Activated naive CD8-positive, alpha-beta T cell treated with anti-CD3 and anti-CD28 coated beads, Interleukin-2, amount 50 U/mL, for 16 hours (primary cell): ENCODE data around the gene POLR3A.

Source experiments
- DNase-seq: peaks from one replicate; pipeline ENCODE4 v3.0.0-alpha.2; 2020; ENCODE audit warnings: low read depth, low spot score

Gene POLR3A

GRCh38 chr10:77978360-77978759, 51.0 kb downstream of the POLR3A start:
- no peak for DNase-seq

GRCh38 chr10:77977934-77978333, 51.4 kb downstream of the POLR3A start:
- no peak for DNase-seq

GRCh38 chr10:77977016-77977415, 52.3 kb downstream of the POLR3A start:
- DNase-seq, result no peak

GRCh38 chr10:77975086-77975666, 54.1 kb downstream of the POLR3A start:
- DNase-seq, result no peak

DNA sequence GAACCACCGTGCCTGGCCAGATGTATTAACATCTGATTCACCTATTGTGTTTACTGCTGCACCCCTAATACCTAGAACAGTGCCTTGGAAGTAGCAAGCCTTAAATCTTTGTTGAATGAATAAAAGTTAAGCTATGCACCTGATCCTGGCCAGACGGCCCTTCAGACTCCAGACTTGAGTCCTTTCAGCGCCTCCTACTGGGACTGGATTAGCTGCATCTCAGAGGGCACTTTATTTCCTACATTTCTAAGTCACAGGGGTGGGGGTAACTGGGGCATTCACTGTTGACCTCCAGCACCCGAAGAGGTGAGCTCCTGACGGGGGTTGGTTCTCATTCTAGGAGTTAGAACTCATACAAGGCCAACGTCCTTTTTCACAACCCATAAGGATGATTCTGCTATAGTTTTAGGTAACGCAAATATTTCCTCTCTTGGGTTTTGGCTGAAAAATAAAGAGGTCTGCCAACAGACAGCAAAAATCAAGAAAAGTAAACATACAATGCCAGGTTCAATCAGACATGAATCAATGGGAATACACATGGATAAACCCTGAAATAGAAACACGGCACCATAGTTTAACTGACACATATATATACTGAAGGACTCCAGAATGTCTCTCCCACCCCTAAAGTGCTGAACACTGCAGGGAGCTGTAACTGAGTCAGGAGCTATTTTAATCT, 54.8 kb downstream of the POLR3A start:
- no peak for DNase-seq

DNA sequence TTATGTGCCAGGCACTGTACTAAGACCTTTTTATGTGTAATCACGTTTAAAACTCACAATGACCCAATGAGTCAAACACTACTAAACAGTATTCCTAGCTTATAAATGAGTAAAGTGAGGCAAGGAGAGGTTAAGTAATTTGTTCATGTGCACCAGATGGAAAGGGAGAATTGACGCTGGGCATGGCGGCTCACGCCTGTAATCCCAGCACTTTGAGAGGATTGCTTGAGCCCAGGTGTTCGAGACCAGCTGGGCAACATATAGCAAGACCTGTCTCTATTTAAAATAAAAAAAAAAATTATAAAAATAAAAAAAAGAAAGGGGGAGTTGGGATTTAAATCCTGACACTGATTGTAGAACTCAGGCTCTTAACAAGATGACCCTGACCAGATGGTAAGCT, 56.0 kb downstream of the POLR3A start:
- DNase-seq, result no peak

GRCh38 chr10:77972148-77972547, 57.2 kb downstream of the POLR3A start:
- no peak for DNase-seq

- no peak for DNase-seq
Measured at GRCh38 chr10:77971804-77972144, 57.5 kb downstream of the POLR3A start.

GRCh38 chr10:77970869-77971803, 58.2 kb downstream of the POLR3A start:
- DNase-seq, result no peak

GRCh38 chr10:77969114-77969513, 60.2 kb downstream of the POLR3A start:
- no peak for DNase-seq

GRCh38 chr10:77967611-77968022, 61.7 kb downstream of the POLR3A start:
- no peak for DNase-seq

DNA sequence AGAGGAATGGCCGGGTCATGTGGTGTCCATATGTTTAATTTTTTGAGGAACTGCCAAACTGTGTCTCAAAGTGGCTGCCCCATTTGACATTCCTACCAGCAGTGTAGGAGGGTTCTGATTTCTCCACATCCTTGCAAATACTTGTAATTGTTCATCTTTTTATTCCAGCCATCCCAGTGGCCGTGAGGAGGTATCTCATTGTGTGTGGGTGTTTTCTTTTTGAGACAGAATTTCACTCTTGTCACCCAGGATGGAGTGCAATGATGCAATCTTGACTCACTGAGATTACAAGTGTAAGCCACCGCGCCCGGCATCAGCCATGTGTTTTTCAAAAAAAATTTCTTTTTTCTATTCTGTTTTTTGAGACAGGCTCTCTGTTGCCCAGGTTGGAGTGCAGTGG, 64.0 kb downstream of the POLR3A start:
- DNase-seq, result no peak

- no peak for DNase-seq
Measured at GRCh38 chr10:77964811-77965210, 64.5 kb downstream of the POLR3A start.

DNA sequence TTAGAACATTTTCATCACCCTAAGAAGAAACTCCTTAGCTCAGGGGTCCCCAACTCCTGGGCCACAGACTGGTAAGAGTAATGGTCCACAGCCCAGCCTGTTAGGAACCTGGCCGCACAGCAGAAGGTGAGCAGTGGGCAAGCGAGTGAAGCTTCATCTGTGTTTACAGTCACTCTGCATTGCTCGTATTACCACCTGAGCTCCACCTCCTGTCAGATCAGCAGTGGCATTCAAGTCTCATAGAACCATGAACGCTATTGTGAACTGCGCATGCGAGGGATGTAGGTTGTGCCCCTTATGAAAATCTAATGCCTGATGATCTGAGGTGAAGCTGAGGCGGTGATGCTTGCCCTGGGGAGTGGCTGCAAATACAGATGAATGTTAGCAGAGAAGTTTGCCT, 65.4 kb downstream of the POLR3A start:
- DNase-seq, result no peak

GRCh38 chr10:77962350-77963146, 66.8 kb downstream of the POLR3A start:
- DNase-seq, result no peak

DNA sequence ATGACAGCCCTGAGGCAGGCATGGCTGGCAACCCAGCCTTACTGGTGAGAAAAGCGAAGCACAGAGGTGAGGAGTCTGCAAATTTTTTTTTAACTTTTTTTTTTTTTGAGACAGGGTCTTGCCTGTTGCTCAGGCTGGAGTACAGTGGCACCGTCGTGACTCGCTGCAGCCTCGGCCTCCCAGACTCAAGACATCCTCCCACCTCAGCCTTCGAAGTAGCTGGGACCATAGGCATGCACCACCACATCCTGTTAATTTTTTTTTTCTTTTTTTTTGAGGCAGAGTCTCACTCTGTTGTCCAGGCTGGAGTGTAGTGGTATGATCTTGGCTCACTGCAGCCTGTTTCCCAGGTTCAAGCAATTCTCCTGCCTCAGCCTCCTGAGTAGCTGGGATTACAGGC, 67.6 kb downstream of the POLR3A start:
- DNase-seq, result no peak

- no peak for DNase-seq
Measured at GRCh38 chr10:77960829-77961329, 68.4 kb downstream of the POLR3A start.

DNA sequence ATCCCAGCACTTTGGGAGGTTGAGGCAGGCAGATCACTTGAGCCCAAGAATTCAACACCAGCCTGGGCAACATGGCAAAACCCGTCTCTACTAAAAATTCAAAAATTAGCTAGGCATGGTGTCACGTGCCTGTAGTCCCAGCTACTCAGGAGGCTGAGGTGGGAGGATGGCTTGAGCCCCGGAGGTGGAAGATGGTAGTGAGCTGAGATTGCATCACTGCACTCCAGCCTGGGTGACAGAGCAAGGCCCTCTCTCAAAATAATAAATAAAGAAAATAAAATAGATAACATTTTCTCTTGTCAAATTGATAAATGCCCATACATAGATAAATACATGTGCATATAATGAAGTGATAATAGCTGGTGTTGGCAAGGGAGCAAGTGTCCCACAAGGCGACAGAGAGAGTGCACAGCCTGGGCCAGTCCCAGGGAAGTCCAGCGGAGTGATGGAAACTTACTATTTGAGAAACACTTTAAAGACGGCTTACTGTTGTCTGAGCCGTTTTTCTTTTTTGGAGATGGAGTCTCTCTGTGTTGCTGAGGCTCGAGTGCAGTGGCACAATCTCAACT, 69.3 kb downstream of the POLR3A start:
- no peak for DNase-seq

- DNase-seq, result no peak
Measured at GRCh38 chr10:77959384-77959783, 69.9 kb downstream of the POLR3A start.

- no peak for DNase-seq
Measured at GRCh38 chr10:77955136-77955535, 74.2 kb downstream of the POLR3A start.

DNA sequence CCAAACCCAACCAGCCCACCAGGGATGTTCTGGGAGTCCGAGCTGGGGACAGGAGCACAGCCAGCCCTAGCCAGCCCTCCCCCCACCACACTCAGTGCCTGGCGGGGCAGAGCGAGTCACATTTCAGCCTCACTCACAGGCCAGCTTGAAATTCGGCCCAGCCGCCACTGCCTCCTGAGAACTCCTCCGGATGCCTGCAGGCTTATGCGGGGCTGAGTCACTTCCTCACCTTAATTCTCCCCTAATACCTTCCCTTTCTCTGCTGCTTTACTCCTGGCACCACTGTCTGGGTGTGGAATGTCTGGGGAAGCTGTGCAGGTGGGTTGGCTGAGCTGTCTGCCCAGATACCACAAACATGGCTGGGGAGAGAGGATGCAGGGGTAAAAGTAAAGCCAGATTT, 80.1 kb downstream of the POLR3A start:
- DNase-seq, result no peak
